SK-N-SH (cell line): ENCODE measurements around the gene HNRNPM. TPM values are rescaled to one million over a fixed set of nuclear protein-coding genes. Genes with fewer than 3 reads are reported as not detected.
A peak's percentile ranks its signal among the peaks of the same experiment; 100 is the strongest.

Experiments
- CTCF ChIA-PET: fragments of 300-600, 350-600 bp; formaldehyde crosslinking; extraction: SDS; loops from one replicate; lab custom pipeline; 2021; lab: Yijun Ruan, JAX
- POLR2A ChIA-PET: fragments of 350-600 bp; sonication (Branson Sonifier 250); formaldehyde crosslinking; extraction: SDS; loops from one replicate; lab custom pipeline; 2020; ENCODE audit warnings: antibody characterized with exemption, inconsistent platforms; lab: Yijun Ruan, JAX
- DNase-seq: peaks from one replicate; pipeline ENCODE4 v3.0.0; 2012
- H2AFZ ChIP-seq: fragments of 200-600 bp; sonication (generic); 2 replicates; pipeline ENCODE4 v1.8.1; 2016; ENCODE audit warnings: antibody characterized with exemption, mild to moderate bottlenecking, low read depth
- H3F3A ChIP-seq: fragments of 200-600 bp; sonication (generic); replicated peaks from 2 replicates; pipeline ENCODE3; 2016; ENCODE audit warnings: antibody characterized with exemption, mild to moderate bottlenecking; ENCODE audit not compliant: insufficient read depth
- H3K27ac ChIP-seq, 2 experiments: fragments of 200-500 bp in 1 of 2; fragments of 200-600 bp in 1 of 2; sonication (Bioruptor generic) in 1 of 2; sonication (generic), shearing (Covaris generic) in 1 of 2; 2 replicates each; pipeline versions ENCODE4 v1.5.1 to v1.6.1; 2014 to 2016; ENCODE audit warnings: low read depth in 2 of 2, inconsistent platforms in 1 of 2, low read length in 1 of 2, mild to moderate bottlenecking in 1 of 2, mixed read lengths in 1 of 2
- H3K27me3 ChIP-seq: fragments of 200-600 bp; sonication (generic), shearing (Covaris generic); 2 replicates; pipeline ENCODE4 v1.6.1; 2016; ENCODE audit warnings: mixed run types; ENCODE audit not compliant: insufficient read depth
- H3K36me3 ChIP-seq, 2 experiments: fragments of 200-500 bp in 1 of 2; fragments of 200-600 bp in 1 of 2; sonication (Bioruptor generic) in 1 of 2; sonication (generic) in 1 of 2; replicated peaks in 1 of 2; 2 replicates each; pipeline versions ENCODE3 to v1.5.1; 2014 to 2016; ENCODE audit warnings: low read length in 1 of 2, mild to moderate bottlenecking in 1 of 2; ENCODE audit not compliant: insufficient read depth in 2 of 2, control insufficient read depth in 1 of 2
- H3K4me1 ChIP-seq, 2 experiments: fragments of 200-500 bp in 1 of 2; fragments of 200-600 bp in 1 of 2; sonication (Bioruptor generic) in 1 of 2; sonication (generic), shearing (Covaris generic) in 1 of 2; 2 replicates each; pipeline versions ENCODE4 v1.5.1 to v1.6.1; 2014 to 2016; ENCODE audit warnings: low read depth in 1 of 2, low read length in 1 of 2, mixed run types in 1 of 2; ENCODE audit not compliant: insufficient read depth in 2 of 2, control insufficient read depth in 1 of 2
- H3K4me2 ChIP-seq: fragments of 200-600 bp; sonication (generic), shearing (Covaris generic); 2 replicates; pipeline ENCODE4 v1.6.1; 2017; ENCODE audit warnings: mixed run types
- H3K4me3 ChIP-seq, 2 experiments: fragments of 200-500 bp in 1 of 2; fragments of 200-600 bp in 1 of 2; sonication (Bioruptor generic) in 1 of 2; sonication (generic), shearing (Covaris generic) in 1 of 2; 2 replicates each; pipeline versions ENCODE4 v1.5.1 to v1.8.1; 2014 to 2016; ENCODE audit warnings: low read depth in 2 of 2, inconsistent platforms in 1 of 2, low read length in 1 of 2, mild to moderate bottlenecking in 1 of 2, mixed read lengths in 1 of 2, moderate library complexity in 1 of 2
- H3K79me2 ChIP-seq: fragments of 200-600 bp; sonication (generic); 2 replicates; pipeline ENCODE4 v1.8.1; 2017; ENCODE audit warnings: mild to moderate bottlenecking; ENCODE audit not compliant: insufficient read depth
- H3K9ac ChIP-seq: fragments of 200-600 bp; sonication (generic); 2 replicates; pipeline ENCODE4 v1.6.1; 2017; ENCODE audit warnings: mixed run types
- H3K9me2 ChIP-seq: fragments of 200-600 bp; sonication (generic); 2 replicates; pipeline ENCODE4 v1.6.1; 2017; ENCODE audit warnings: mixed run types
- H3K9me3 ChIP-seq: fragments of 200-600 bp; sonication (generic); 2 replicates; pipeline ENCODE4 v1.6.1; 2017; ENCODE audit warnings: mixed run types, mild to moderate bottlenecking, moderate library complexity
- H4K20me1 ChIP-seq: fragments of 200-600 bp; sonication (generic); 2 replicates; pipeline ENCODE4 v1.6.1; 2017; ENCODE audit warnings: mild to moderate bottlenecking, mixed run types; ENCODE audit not compliant: insufficient read depth
- CHD2 ChIP-seq: fragments of 150-350 bp; IDR thresholded peaks from 2 replicates; pipeline ENCODE4 v1.6.1; 2018; ENCODE audit warnings: low read length; ENCODE audit not compliant: partially characterized antibody
- ELF1 ChIP-seq: IDR thresholded peaks from 2 replicates; pipeline ENCODE4 v1.4.0; 2012
- EP300 ChIP-seq, 2 experiments: IDR thresholded peaks; 2 replicates each; pipeline versions ENCODE4 v1.4.0 to v1.6.1; 2012; ENCODE audit warnings: borderline replicate concordance in 1 of 2, low read depth in 1 of 2, low read length in 1 of 2
- FOSL2 ChIP-seq: IDR thresholded peaks from 2 replicates; pipeline ENCODE4 v1.4.0; 2012; ENCODE audit warnings: low read depth, mild to moderate bottlenecking, moderate library complexity, borderline replicate concordance
- FOXM1 ChIP-seq: IDR thresholded peaks from 2 replicates; pipeline ENCODE4 v1.4.0; 2012; ENCODE audit warnings: low read depth, mild to moderate bottlenecking
- IRF3 ChIP-seq: fragments of 150-350 bp; IDR thresholded peaks from 2 replicates; pipeline ENCODE4 v1.6.1; 2016; ENCODE audit warnings: mild to moderate bottlenecking, low read depth, low read length
- JUND ChIP-seq: IDR thresholded peaks from 2 replicates; pipeline ENCODE4 v1.4.0; 2012
- MAX ChIP-seq: IDR thresholded peaks from 2 replicates; pipeline ENCODE4 v1.4.0; 2012; ENCODE audit warnings: low read depth
- MEF2A ChIP-seq: IDR thresholded peaks from 2 replicates; pipeline ENCODE4 v1.4.0; 2012; ENCODE audit warnings: low read depth, borderline replicate concordance
- MXI1 ChIP-seq: IDR thresholded peaks from 2 replicates; pipeline ENCODE4 v1.6.1; 2012; ENCODE audit warnings: mild to moderate bottlenecking, low read depth, low read length, improper control_type of control experiment
- NRF1 ChIP-seq: IDR thresholded peaks from 2 replicates; pipeline ENCODE4 v1.6.1; 2012; ENCODE audit warnings: low read depth, mild to moderate bottlenecking, low read length
- PBX3 ChIP-seq: IDR thresholded peaks from 2 replicates; pipeline ENCODE4; 2012
- RAD21 ChIP-seq: IDR thresholded peaks from 2 replicates; pipeline ENCODE4 v1.6.1; 2012; ENCODE audit warnings: mild to moderate bottlenecking, low read length
- RCOR1 ChIP-seq: fragments of 150-350 bp; IDR thresholded peaks from 2 replicates; pipeline ENCODE4 v1.6.1; 2017; ENCODE audit warnings: antibody characterized with exemption, low read length
- REST ChIP-seq: IDR thresholded peaks from 2 replicates; pipeline ENCODE4 v1.6.1; 2012; ENCODE audit warnings: mild to moderate bottlenecking, low read depth, low read length, moderate library complexity
- RXRA ChIP-seq: IDR thresholded peaks from 2 replicates; pipeline ENCODE4 v1.4.0; 2012; ENCODE audit warnings: low read depth, mild to moderate bottlenecking, borderline replicate concordance
- SMC3 ChIP-seq: IDR thresholded peaks from 2 replicates; pipeline ENCODE4 v1.6.1; 2012; ENCODE audit warnings: low read depth, low read length, improper control_type of control experiment
- USF2 ChIP-seq: fragments of 150-350 bp; IDR thresholded peaks from 2 replicates; pipeline ENCODE4 v1.6.1; 2017; ENCODE audit warnings: antibody characterized with exemption, low read length, low read depth, borderline replicate concordance
- WGBS: methylation state at CpG from one replicate; pipeline ENCODE4 v1.1.6; 2017; ENCODE audit warnings: low lambda C conversion rate; 5-methylcytosine and 5-hydroxymethylcytosine counted together
- polyA plus RNA-seq, 3 experiments: library from polyadenylated mRNA; depleted of rRNA; stranded (reverse); fragments of >200 nt; gene quantifications; 2 replicates each; pipeline ENCODE4 v1.2.3, GENCODE V29; 2012

HNRNPM gene
- polyA plus RNA-seq, 1 of the 3 experiments (the other 2 are of a cell fraction), result 205 TPM

- 91% methylated on average over 7 of the region's 7 CpGs for WGBS
- Histone ChIP-seq H3K4me1 (peaks cover 19 to 26% of the 10 kb centered on the region in 2 experiments), H3F3A (peaks cover 25% of the 10 kb centered on the region), H3K4me3 (no peak overlapping the region), H3K79me2 (peaks cover 100% of the 10 kb centered on the region), H4K20me1 (peaks cover 95% of the 10 kb centered on the region), H3K4me2 (peak overlapping the region; percentile 5), H3K27ac (peak overlapping the region; percentile 25 to 43; a peak in 3 of 4 replicates), H3K9me3 (no peaks in the 10 kb centered on the region), H3K27me3 (no peaks in the 10 kb centered on the region), H3K9ac (no peak overlapping the region), H2AFZ (no peak overlapping the region), H3K9me2 (no peaks in the 10 kb centered on the region), H3K36me3 (peaks cover 50 to 70% of the 10 kb centered on the region in 2 experiments)
- CTCF ChIA-PET, result interaction anchor here (1.0 kb wide), 1 partner anchor 106 kb away, joined by 3 read pairs; no protein-coding TSS in a partner anchor
- POLR2A ChIA-PET, result no interaction called here
- DNase-seq, result no peak
- no peak for TF ChIP-seq MXI1
- TF ChIP-seq EP300 (IDR thresholded peaks at IDR 0.05; ENCODE audit: borderline replicate concordance in 1 of 2, low read depth in 1 of 2, low read length in 1 of 2), result no peak
- TF ChIP-seq RAD21, result no peak
- TF ChIP-seq CHD2, result no peak
- no peak for TF ChIP-seq MEF2A
- no peak for TF ChIP-seq JUND
- TF ChIP-seq FOSL2, result no peak
- no peak for TF ChIP-seq SMC3
- no peak for TF ChIP-seq PBX3
- no peak for TF ChIP-seq NRF1
- TF ChIP-seq RCOR1, result no peak
- TF ChIP-seq RXRA, result no peak
These were observed 15.9 kb downstream of the HNRNPM start for GRCh38 chr19:8460516-8461298.

GRCh38 chr19:8461376-8461775 lies 16.6 kb downstream of the HNRNPM start:
- Histone ChIP-seq H3K4me1 (peaks cover 19 to 26% of the 10 kb centered on the region in 2 experiments), H3K27ac (no peak overlapping the region; a peak in 1 of 4 replicates), H3K4me2 (no peak overlapping the region)
- TF ChIP-seq JUND, result no peak
- no peak for TF ChIP-seq MAX
- no peak for TF ChIP-seq FOXM1
- TF ChIP-seq IRF3, result no peak
- TF ChIP-seq FOSL2, result no peak
- TF ChIP-seq USF2, result no peak
- no peak for TF ChIP-seq ELF1
- TF ChIP-seq REST, result no peak

More at GRCh38 chr19:8461376-8461775, 16.6 kb downstream of the HNRNPM start:
- 96% methylated on average over 4 of the region's 4 CpGs for WGBS
- no peak for DNase-seq
- H2AFZ ChIP-seq, result no peak overlapping the region
- no peaks in the 10 kb centered on the region for H3K27me3 ChIP-seq
- no peaks in the 10 kb centered on the region for H3K9me2 ChIP-seq
- POLR2A ChIA-PET, result no interaction called here
- H3F3A ChIP-seq, result peaks cover 25% of the 10 kb centered on the region
- H3K4me3 ChIP-seq, result no peak overlapping the region
- peaks cover 100% of the 10 kb centered on the region for H3K79me2 ChIP-seq
- H3K9ac ChIP-seq, result no peak overlapping the region
- no peaks in the 10 kb centered on the region for H3K9me3 ChIP-seq
- H4K20me1 ChIP-seq, result peaks cover 88% of the 10 kb centered on the region
- H3K36me3 ChIP-seq, result peaks cover 50 to 70% of the 10 kb centered on the region in 2 experiments
- CTCF ChIA-PET, result interaction anchor here (0.7 kb wide), 1 partner anchor 108 kb away, joined by 3 read pairs; no protein-coding TSS in a partner anchor
